BLaER1 treated with 17β-estradiol and CSF1 and Interleukin-3, amounts not matched to agents 10 nM and 100 nM (cell line): ENCODE measurements around the gene MRPL4.
A peak's percentile ranks its signal among the peaks of the same experiment; 100 is the strongest.
"Not testable (repeated sequence)": the region's sequence is repeated elsewhere in the genome, so short reads cannot be mapped to it uniquely, and the experiment has no call there.

Source experiments
- H3K27ac ChIP-seq, 11 experiments: shearing (Covaris generic); formaldehyde crosslinking; 2 replicates each; pipeline ENCODE4 v1.8.1; 2022
- H3K27me3 ChIP-seq, 11 experiments: shearing (Covaris generic); formaldehyde crosslinking; 2 replicates each; pipeline ENCODE4 v1.8.1; 2022
- H3K36me3 ChIP-seq, 11 experiments: shearing (Covaris generic); formaldehyde crosslinking; 2 replicates each; pipeline ENCODE4 v1.8.1; 2022
- H3K4me1 ChIP-seq, 10 experiments: shearing (Covaris generic); formaldehyde crosslinking; 2 replicates each; pipeline ENCODE4 v1.8.1; 2022
- H3K4me2 ChIP-seq, 11 experiments: shearing (Covaris generic); formaldehyde crosslinking; 2 replicates each; pipeline ENCODE4 v1.8.1; 2022
- H3K4me3 ChIP-seq, 10 experiments: shearing (Covaris generic); formaldehyde crosslinking; 2 replicates each; pipeline ENCODE4 v1.8.1; 2022
- H3K9ac ChIP-seq, 11 experiments: shearing (Covaris generic); formaldehyde crosslinking; 2 replicates each; pipeline ENCODE4 v1.8.1; 2022
- H3K9me3 ChIP-seq, 11 experiments: shearing (Covaris generic); formaldehyde crosslinking; replicated peaks in 1 of 11; 2 replicates each; pipeline ENCODE4 v1.8.1; 2022
- H4K20me1 ChIP-seq, 11 experiments: shearing (Covaris generic); formaldehyde crosslinking; 2 replicates each; pipeline ENCODE4 v1.8.1; 2022
- Cebpa-rat ChIP-seq, 11 experiments: shearing (Covaris generic); IDR thresholded peaks; 2 replicates each; pipeline ENCODE4 v1.8.1; 2022

MRPL4 gene

GRCh38 chr19:10270616-10271394 lies 18.8 kb downstream of the MRPL4 start, which contains the start of gene ICAM1:
ICAM1 (plus strand) TSS chr19:10271120; CDS start chr19:10271160, 40 bp downstream.
- Histone ChIP-seq H3K4me1 (peaks cover 28 to 73% (median 43%) of the 10 kb centered on the region in 10 experiments), H3K9me3 (no peaks in the 10 kb centered on the region), H4K20me1 (peaks cover 0 to 47% (median 5%) of the 10 kb centered on the region in 11 experiments; a peak in 9 of 22 replicates), H3K4me2 (peak within 1 kb of the TSS; percentile 83 to 98 (median 93)), H3K9ac (peak within 1 kb of the TSS; percentile 70 to 96 (median 79)), H3K4me3 (peak within 1 kb of the TSS; percentile 52 to 81 (median 62)), H3K27ac (peak within 1 kb of the TSS; percentile 66 to 99 (median 86)), H3K27me3 (no peaks in the 10 kb centered on the region), H3K36me3 (peaks cover 8 to 41% (median 13%) of the 10 kb centered on the region in 11 experiments; a peak in 18 of 22 replicates)
- no peak for TF ChIP-seq Cebpa-rat (IDR thresholded peaks at IDR 0.05)

GRCh38 chr19:10271543-10272086 lies 19.6 kb downstream of the MRPL4 start:
- H3K9me3 ChIP-seq, result no peaks in the 10 kb centered on the region
- peak overlapping the region; percentile 83 to 98 (median 93) for H3K4me2 ChIP-seq
- peaks cover 8 to 49% (median 16%) of the 10 kb centered on the region in 11 experiments; a peak in 18 of 22 replicates for H3K36me3 ChIP-seq
- TF ChIP-seq Cebpa-rat (IDR thresholded peaks at IDR 0.05), result no peak
- peak overlapping the region; percentile 70 to 96 (median 79) for H3K9ac ChIP-seq
- peak overlapping the region; percentile 52 to 81 (median 62) for H3K4me3 ChIP-seq
- peak overlapping the region; percentile 66 to 99 (median 86); a peak in 21 of 22 replicates for H3K27ac ChIP-seq
- H3K4me1 ChIP-seq, result peaks cover 28 to 81% (median 43%) of the 10 kb centered on the region in 10 experiments
- peaks cover 0 to 55% (median 5%) of the 10 kb centered on the region in 11 experiments; a peak in 9 of 22 replicates for H4K20me1 ChIP-seq
- H3K27me3 ChIP-seq, result no peaks in the 10 kb centered on the region

GRCh38 chr19:10274589-10274988 lies 22.6 kb downstream of the MRPL4 start:
- Histone ChIP-seq H3K4me1 (peaks cover 31 to 90% (median 41%) of the 10 kb centered on the region in 10 experiments), H3K9ac (peak overlapping the region in 3 of 11 experiments; percentile 18 to 96 (median 65); a peak in 4 of 22 replicates), H3K9me3 (no peaks in the 10 kb centered on the region), H3K27ac (no peak overlapping the region; a peak in 1 of 22 replicates), H3K4me3 (peak overlapping the region in 3 of 10 experiments; percentile 69 to 81 (median 76); a peak in 2 of 20 replicates), H4K20me1 (peaks cover 0 to 84% (median 5%) of the 10 kb centered on the region in 11 experiments; a peak in 10 of 22 replicates), H3K27me3 (no peaks in the 10 kb centered on the region), H3K4me2 (peak overlapping the region in 3 of 11 experiments; percentile 93 to 98 (median 97); a peak in 6 of 22 replicates), H3K36me3 (peaks cover 11 to 78% (median 25%) of the 10 kb centered on the region in 11 experiments; a peak in 20 of 22 replicates)
- TF ChIP-seq Cebpa-rat (IDR thresholded peaks at IDR 0.05), result no peak

- H3K36me3 ChIP-seq, result peaks cover 11 to 99% (median 35%) of the 10 kb centered on the region in 11 experiments; a peak in 20 of 22 replicates
- TF ChIP-seq Cebpa-rat (IDR thresholded peaks at IDR 0.05), result no peak
Measured at GRCh38 chr19:10277795-10278589, 26.0 kb downstream of the MRPL4 start.

GRCh38 chr19:10278935-10279334 lies 26.9 kb downstream of the MRPL4 start:
- Histone ChIP-seq H3K4me3 (no peak overlapping the region), H3K4me1 (peaks cover 11 to 97% (median 17%) of the 10 kb centered on the region in 10 experiments), H3K9ac (peak overlapping the region in 1 of 11 experiments; percentile 35; a peak in 2 of 22 replicates), H3K27me3 (no peaks in the 10 kb centered on the region), H3K27ac (no peak overlapping the region), H3K36me3 (peaks cover 18 to 99% (median 43%) of the 10 kb centered on the region in 11 experiments), H4K20me1 (peaks cover 0 to 100% (median 5%) of the 10 kb centered on the region in 11 experiments; a peak in 10 of 22 replicates), H3K4me2 (peak overlapping the region in 4 of 11 experiments; percentile 28 to 70 (median 50); a peak in 8 of 22 replicates), H3K9me3 (no peaks in the 10 kb centered on the region)
- no peak for TF ChIP-seq Cebpa-rat (IDR thresholded peaks at IDR 0.05)

More at GRCh38 chr19:10277795-10278589, 26.0 kb downstream of the MRPL4 start:
- Histone ChIP-seq H3K9ac (peak overlapping the region in 1 of 11 experiments; percentile 35; a peak in 1 of 22 replicates), H3K4me2 (peak overlapping the region in 3 of 11 experiments; percentile 28 to 70 (median 36); a peak in 5 of 22 replicates), H3K4me3 (no peak overlapping the region), H4K20me1 (peaks cover 0 to 100% (median 5%) of the 10 kb centered on the region in 11 experiments; a peak in 10 of 22 replicates), H3K27ac (no peak overlapping the region), H3K27me3 (no peaks in the 10 kb centered on the region), H3K4me1 (peaks cover 11 to 97% (median 19%) of the 10 kb centered on the region in 10 experiments), H3K9me3 (no peaks in the 10 kb centered on the region)

GRCh38 chr19:10279737-10280442 lies 27.9 kb downstream of the MRPL4 start:
- Histone ChIP-seq H3K27ac (no peak overlapping the region), H3K4me3 (no peak overlapping the region), H3K4me1 (peaks cover 12 to 97% (median 19%) of the 10 kb centered on the region in 10 experiments), H3K9me3 (no peaks in the 10 kb centered on the region), H3K27me3 (no peaks in the 10 kb centered on the region), H4K20me1 (peaks cover 0 to 100% (median under 1%) of the 10 kb centered on the region in 11 experiments; a peak in 10 of 22 replicates), H3K4me2 (peak overlapping the region; percentile 28 to 78 (median 54)), H3K9ac (peak overlapping the region in 4 of 11 experiments; percentile 19 to 33 (median 30); a peak in 4 of 22 replicates), H3K36me3 (peaks cover 22 to 99% (median 45%) of the 10 kb centered on the region in 11 experiments)
- no peak for TF ChIP-seq Cebpa-rat (IDR thresholded peaks at IDR 0.05)

GRCh38 chr19:10282043-10282442 lies 30.0 kb downstream of the MRPL4 start:
- not testable (repeated sequence) for H3K27ac ChIP-seq, H3K4me3 ChIP-seq, H3K4me2 ChIP-seq, H3K9me3 ChIP-seq, H3K27me3 ChIP-seq
- peaks cover 33 to 98% (median 40%) of the 10 kb centered on the region in 10 experiments for H3K4me1 ChIP-seq
- peaks cover 28 to 92% (median 49%) of the 10 kb centered on the region in 11 experiments for H3K36me3 ChIP-seq
- H3K9ac ChIP-seq, result peak overlapping the region in 1 of 11 experiments; percentile 35; a peak in 2 of 22 replicates
- peaks cover 0 to 100% (median 6%) of the 10 kb centered on the region in 11 experiments; a peak in 10 of 22 replicates for H4K20me1 ChIP-seq
